Tibial artery (tissue), 4 donors: ENCODE results near the gene ZNF576.
A peak's percentile ranks its signal among the peaks of the same experiment; 100 is the strongest.

Source experiments
- DNase-seq, 2 donors: peaks; one replicate each; pipeline ENCODE4 v3.0.0-alpha.2; 2019
- H3K27ac ChIP-seq, 2 donors: fragments of 200-600 bp; sonication (generic) in 1 of 2; 1 replicate in 1 of 2; 2 replicates in 1 of 2; pipeline ENCODE4 v1.5.1; 2018 to 2019; ENCODE audit warnings: mild to moderate bottlenecking in 1 of 2
- H3K27me3 ChIP-seq, 2 donors: fragments of 200-600 bp; sonication (generic) in 1 of 2; one replicate each; pipeline versions ENCODE4 v1.5.1 to v1.6.0; 2016 to 2019
- H3K36me3 ChIP-seq, 3 donors: fragments of 200-600 bp; sonication (generic) in 2 of 3; one replicate each; pipeline ENCODE4 v1.5.1; 2016 to 2019; ENCODE audit warnings: mild to moderate bottlenecking in 2 of 3
- H3K4me1 ChIP-seq, 4 donors: fragments of 200-600 bp; sonication (generic) in 2 of 4; 1 replicate in 3 of 4; 2 replicates in 1 of 4; pipeline ENCODE4 v1.5.1; 2016 to 2019
- H3K4me3 ChIP-seq, 2 donors: fragments of 200-600 bp; sonication (generic) in 1 of 2; 1 replicate in 1 of 2; 2 replicates in 1 of 2; pipeline ENCODE4 v1.5.1; 2018 to 2019; ENCODE audit warnings: mild to moderate bottlenecking in 2 of 2
- H3K9me3 ChIP-seq, 3 donors: fragments of 200-600 bp; sonication (generic) in 1 of 3; one replicate each; pipeline ENCODE4 v1.5.1; 2016 to 2019
- CTCF ChIP-seq, 2 experiments: fragments of 200-600 bp in 1 of 2; fragments of 450-650 bp in 1 of 2; IDR thresholded peaks; one replicate each; pipeline ENCODE4 v1.5.1; 2017 to 2019; ENCODE audit warnings: antibody characterized with exemption in 2 of 2, mild to moderate bottlenecking in 1 of 2, moderate library complexity in 1 of 2
- intact Hi-C: fragments of 100-400 bp; cut with DNase I; formaldehyde crosslinking; loops from one replicate; pipeline ENCODE4 v1.15.0; 2023; ENCODE audit warnings: low total_unique reads

The ZNF576 gene

GRCh38 chr19:43638995-43639518 lies 42.7 kb downstream of the ZNF576 start:
- no peak for TF ChIP-seq CTCF (IDR thresholded peaks at IDR 0.05)
- Histone ChIP-seq H3K27ac (no peak overlapping the region), H3K9me3 (no peaks in the 10 kb centered on the region), H3K4me1 (peaks cover 0 to 16% (median 11%) of the 10 kb centered on the region in 4 donors), H3K27me3 (peaks cover 0 to 66% of the 10 kb centered on the region in 2 donors), H3K36me3 (no peaks in the 10 kb centered on the region), H3K4me3 (peak overlapping the region; percentile 20 to 36)
- no peak for DNase-seq
- intact Hi-C loops = no loop called here

- H3K27ac ChIP-seq = no peak within 1 kb of the TSS
- no peak for TF ChIP-seq CTCF (IDR thresholded peaks at IDR 0.05)
- no peaks in the 10 kb centered on the region for H3K36me3 ChIP-seq
Measured at GRCh38 chr19:43639519-43640423, 43.4 kb downstream of the ZNF576 start, which contains the start of gene CADM4. Gene CADM4 (minus strand): TSS chr19:43639850. CDS start chr19:43639790, 60 bp downstream.

GRCh38 chr19:43640424-43640757 lies 44.0 kb downstream of the ZNF576 start:
- intact Hi-C loops = no loop called here
- peaks cover 0 to 16% (median 10%) of the 10 kb centered on the region in 4 donors for H3K4me1 ChIP-seq
- H3K27ac ChIP-seq = no peak overlapping the region
- H3K9me3 ChIP-seq = no peaks in the 10 kb centered on the region
- no peaks in the 10 kb centered on the region for H3K36me3 ChIP-seq
- peaks cover 0 to 54% of the 10 kb centered on the region in 2 donors for H3K27me3 ChIP-seq
- TF ChIP-seq CTCF (IDR thresholded peaks at IDR 0.05) = no peak
- DNase-seq = no peak
- peak overlapping the region in 1 of 2 donors; percentile 50 for H3K4me3 ChIP-seq

More at GRCh38 chr19:43639519-43640423, 43.4 kb downstream of the ZNF576 start, which contains the start of gene CADM4:
- Histone ChIP-seq H3K9me3 (no peaks in the 10 kb centered on the region), H3K27me3 (peaks cover 0 to 58% of the 10 kb centered on the region in 2 donors), H3K4me1 (peaks cover 0 to 16% (median 11%) of the 10 kb centered on the region in 4 donors), H3K4me3 (peak within 1 kb of the TSS; percentile 36 to 50)
- intact Hi-C loops = no loop called here
- no peak for DNase-seq

GRCh38 chr19:43641333-43641732 lies 44.9 kb downstream of the ZNF576 start:
- Histone ChIP-seq H3K4me3 (no peak overlapping the region), H3K27ac (no peak overlapping the region), H3K36me3 (peaks cover 0 to 4% (median 0%) of the 10 kb centered on the region in 3 donors), H3K27me3 (peaks cover 0 to 44% of the 10 kb centered on the region in 2 donors), H3K9me3 (no peaks in the 10 kb centered on the region), H3K4me1 (peaks cover 0 to 16% (median 10%) of the 10 kb centered on the region in 4 donors)
- DNase-seq = no peak
- intact Hi-C loops = no loop called here
- no peak for TF ChIP-seq CTCF (IDR thresholded peaks at IDR 0.05)

GRCh38 chr19:43642531-43642930 lies 46.1 kb downstream of the ZNF576 start:
- intact Hi-C loops = no loop called here
- H3K27ac ChIP-seq = no peak overlapping the region
- no peaks in the 10 kb centered on the region for H3K9me3 ChIP-seq
- H3K36me3 ChIP-seq = peaks cover 0 to 14% (median 8%) of the 10 kb centered on the region in 3 donors
- no peak for DNase-seq
- H3K27me3 ChIP-seq = peaks cover 0 to 35% of the 10 kb centered on the region in 2 donors
- no peak for TF ChIP-seq CTCF (IDR thresholded peaks at IDR 0.05)
- H3K4me3 ChIP-seq = no peak overlapping the region
- H3K4me1 ChIP-seq = peaks cover 0 to 16% (median 10%) of the 10 kb centered on the region in 4 donors
